Measurements from ENCODE around the gene SPACA6.

SPACA6 gene

GRCh38 chr19:51706885-51707284 lies 13.8 kb downstream of the SPACA6 start:
- DNase-seq: no peak

GRCh38 chr19:51708811-51709210 lies 15.7 kb downstream of the SPACA6 start:
- DNase-seq: no peak

GRCh38 chr19:51709575-51709974 lies 16.4 kb downstream of the SPACA6 start:
- DNase-seq: no peak

- DNase-seq: peak; percentile 42
Measured at GRCh38 chr19:51710163-51710562, 17.0 kb downstream of the SPACA6 start.

GRCh38 chr19:51711702-51712101 lies 18.6 kb downstream of the SPACA6 start:
- no peak for DNase-seq

GRCh38 chr19:51712461-51713081 lies 19.4 kb downstream of the SPACA6 start:
- DNase-seq: peak; percentile 48

GRCh38 chr19:51713319-51714285 lies 20.5 kb downstream of the SPACA6 start:
- no peak for DNase-seq

- DNase-seq: peak; percentile 21
Measured at GRCh38 chr19:51714848-51715247, 21.7 kb downstream of the SPACA6 start.

GRCh38 chr19:51715850-51716249 lies 22.7 kb downstream of the SPACA6 start:
- DNase-seq: no peak

GRCh38 chr19:51716925-51717324 lies 23.8 kb downstream of the SPACA6 start:
- DNase-seq: no peak

- DNase-seq: no peak
Measured at GRCh38 chr19:51719251-51719988, 26.3 kb downstream of the SPACA6 start.

GRCh38 chr19:51721905-51722304 lies 28.8 kb downstream of the SPACA6 start:
- no peak for DNase-seq

- no peak for DNase-seq
Measured at GRCh38 chr19:51722492-51722891, 29.4 kb downstream of the SPACA6 start.

- DNase-seq: no peak
Measured at GRCh38 chr19:51724543-51724942, 31.4 kb downstream of the SPACA6 start.

- DNase-seq: peak; percentile 88
Measured at GRCh38 chr19:51726049-51726448, 32.9 kb downstream of the SPACA6 start.

GRCh38 chr19:51727349-51727880 lies 34.3 kb downstream of the SPACA6 start:
- DNase-seq: peak; percentile 73

GRCh38 chr19:51729781-51730180 lies 36.7 kb downstream of the SPACA6 start:
- DNase-seq: peak; percentile 41

- no peak for DNase-seq
Measured at GRCh38 chr19:51733742-51734522, 40.8 kb downstream of the SPACA6 start.

- DNase-seq: peak; percentile 76
Measured at GRCh38 chr19:51735759-51736449, 42.8 kb downstream of the SPACA6 start.

GRCh38 chr19:51737389-51737788 lies 44.3 kb downstream of the SPACA6 start:
- no peak for DNase-seq

- DNase-seq: no peak
Measured at GRCh38 chr19:51737924-51738323, 44.8 kb downstream of the SPACA6 start.

Data from fibroblast of skin of scalp (primary cell).